Ovary (tissue), 3 donors: Measurements from ENCODE around the gene XPNPEP1.

Experiments
- CTCF ChIP-seq, 3 donors: fragments of 450-650 bp in 2 of 3; fragments of 200-600 bp in 1 of 3; IDR thresholded peaks; one replicate each; pipeline versions ENCODE4 v1.5.1 to v1.8.0; 2016 to 2022; ENCODE audit warnings: antibody characterized with exemption in 3 of 3, mild to moderate bottlenecking in 1 of 3
- POLR2A ChIP-seq: fragments of 450-650 bp; IDR thresholded peaks from one replicate; pipeline ENCODE4 v1.6.1; 2017; ENCODE audit warnings: antibody characterized with exemption, mild to moderate bottlenecking, moderate library complexity
- donor health status: DM: no; HTN: no; CAD: no.

DNA sequence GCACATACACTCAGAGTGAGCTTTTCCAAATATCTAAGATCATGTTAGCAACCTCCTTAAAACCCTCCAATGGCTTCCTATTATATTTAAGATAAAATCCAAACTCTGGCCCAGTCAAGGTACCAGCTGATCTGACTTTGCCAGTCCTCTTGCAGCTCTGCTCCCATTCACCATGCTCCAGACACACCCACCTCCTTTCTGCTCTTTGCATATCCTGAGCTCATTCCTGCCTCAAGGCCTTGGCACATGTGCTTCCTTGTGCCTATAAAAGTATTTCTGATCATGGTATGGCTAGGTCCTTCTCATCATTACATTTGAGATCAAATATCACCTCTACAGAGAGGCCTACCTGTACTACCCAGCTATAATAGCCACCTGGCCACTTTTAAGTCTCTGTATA is 27.5 kb downstream of the XPNPEP1 start:
- no peak for TF ChIP-seq POLR2A
- TF ChIP-seq CTCF (IDR thresholded peaks at IDR 0.05): no peak
